Colonic mucosa (tissue), 4 donors: ENCODE measurements around the gene C2orf72. TPM values are rescaled to one million over a fixed set of nuclear protein-coding genes. Genes with fewer than 3 reads are reported as not detected.

Experiments used
- DNase-seq: peaks from one replicate; pipeline ENCODE4 v3.0.0-alpha.2; 2020
- H3K27ac ChIP-seq: fragments of 200-600 bp; one replicate; pipeline ENCODE4 v1.8.0; 2021
- H3K27me3 ChIP-seq: fragments of 200-600 bp; one replicate; pipeline ENCODE4 v1.8.0; 2021
- H3K36me3 ChIP-seq: fragments of 200-600 bp; one replicate; pipeline ENCODE4 v1.8.0; 2021
- H3K4me1 ChIP-seq: fragments of 200-600 bp; one replicate; pipeline ENCODE4 v1.8.0; 2021; ENCODE audit warnings: mild to moderate bottlenecking
- H3K4me3 ChIP-seq: fragments of 200-600 bp; one replicate; pipeline ENCODE4 v1.8.0; 2021
- H3K9ac ChIP-seq, 2 donors: one replicate each; pipeline ENCODE4 v1.7.0; 2013; ENCODE audit warnings: control low read depth in 2 of 2, low read depth in 2 of 2, low read length in 2 of 2
- H3K9me3 ChIP-seq: fragments of 200-600 bp; one replicate; pipeline ENCODE4 v1.8.0; 2021
- intact Hi-C: fragments of 100-400 bp; cut with DNase I; formaldehyde crosslinking; loops from one replicate; pipeline ENCODE4 v1.14.1; 2022
- total RNA-seq, 2 donors: library from RNA; stranded (reverse); fragmentation: NEBNext Ultra II Directional in 1 of 2; extraction: Animal tissue kit (Norgen Biotek cat#: 25700) in 1 of 2; gene quantifications; one replicate each; pipeline ENCODE4 v1.2.1, GENCODE V29; 2021
- TF ChIP-seq, protein P1 (sequence below): fragments of 200-600 bp; IDR thresholded peaks from one replicate; pipeline ENCODE4 v1.8.0; 2022; ENCODE audit warnings: antibody characterized with exemption, mild to moderate bottlenecking
- donor health status: healthy.
- donor health status: DM: no; HTN: no; CAD: no.
- donor health status: DM: no; HTN: no; CAD: no.

Gene C2orf72
- total RNA-seq, 2 donors from 2014 or later, result 44.5 to 82.5 TPM

GRCh38 chr2:231038483-231039293 is 1.4 kb downstream of the C2orf72 start:
- no peak overlapping the region for H3K27ac ChIP-seq
- peak overlapping the region; percentile 61 to 63 for H3K9ac ChIP-seq
- no peak for DNase-seq
- no peaks in the 10 kb centered on the region for H3K27me3 ChIP-seq
- H3K36me3 ChIP-seq, result no peaks in the 10 kb centered on the region
- TF ChIP-seq, protein P1, sequence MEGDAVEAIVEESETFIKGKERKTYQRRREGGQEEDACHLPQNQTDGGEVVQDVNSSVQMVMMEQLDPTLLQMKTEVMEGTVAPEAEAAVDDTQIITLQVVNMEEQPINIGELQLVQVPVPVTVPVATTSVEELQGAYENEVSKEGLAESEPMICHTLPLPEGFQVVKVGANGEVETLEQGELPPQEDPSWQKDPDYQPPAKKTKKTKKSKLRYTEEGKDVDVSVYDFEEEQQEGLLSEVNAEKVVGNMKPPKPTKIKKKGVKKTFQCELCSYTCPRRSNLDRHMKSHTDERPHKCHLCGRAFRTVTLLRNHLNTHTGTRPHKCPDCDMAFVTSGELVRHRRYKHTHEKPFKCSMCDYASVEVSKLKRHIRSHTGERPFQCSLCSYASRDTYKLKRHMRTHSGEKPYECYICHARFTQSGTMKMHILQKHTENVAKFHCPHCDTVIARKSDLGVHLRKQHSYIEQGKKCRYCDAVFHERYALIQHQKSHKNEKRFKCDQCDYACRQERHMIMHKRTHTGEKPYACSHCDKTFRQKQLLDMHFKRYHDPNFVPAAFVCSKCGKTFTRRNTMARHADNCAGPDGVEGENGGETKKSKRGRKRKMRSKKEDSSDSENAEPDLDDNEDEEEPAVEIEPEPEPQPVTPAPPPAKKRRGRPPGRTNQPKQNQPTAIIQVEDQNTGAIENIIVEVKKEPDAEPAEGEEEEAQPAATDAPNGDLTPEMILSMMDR, result no peak
- peaks cover 4% of the 10 kb centered on the region for H3K4me1 ChIP-seq
- intact Hi-C loops, result no loop called here
- H3K4me3 ChIP-seq, result peak overlapping the region; percentile 53
- H3K9me3 ChIP-seq, result no peaks in the 10 kb centered on the region

GRCh38 chr2:231039294-231039664 is 2.0 kb downstream of the C2orf72 start:
- intact Hi-C loops, result no loop called here
- Histone ChIP-seq H3K27ac (no peak overlapping the region), H3K9me3 (no peaks in the 10 kb centered on the region), H3K27me3 (no peaks in the 10 kb centered on the region), H3K36me3 (no peaks in the 10 kb centered on the region), H3K4me3 (no peak overlapping the region), H3K4me1 (peaks cover 4% of the 10 kb centered on the region), H3K9ac (no peak overlapping the region)
- no peak for DNase-seq
- TF ChIP-seq, protein P1, result no peak

DNA sequence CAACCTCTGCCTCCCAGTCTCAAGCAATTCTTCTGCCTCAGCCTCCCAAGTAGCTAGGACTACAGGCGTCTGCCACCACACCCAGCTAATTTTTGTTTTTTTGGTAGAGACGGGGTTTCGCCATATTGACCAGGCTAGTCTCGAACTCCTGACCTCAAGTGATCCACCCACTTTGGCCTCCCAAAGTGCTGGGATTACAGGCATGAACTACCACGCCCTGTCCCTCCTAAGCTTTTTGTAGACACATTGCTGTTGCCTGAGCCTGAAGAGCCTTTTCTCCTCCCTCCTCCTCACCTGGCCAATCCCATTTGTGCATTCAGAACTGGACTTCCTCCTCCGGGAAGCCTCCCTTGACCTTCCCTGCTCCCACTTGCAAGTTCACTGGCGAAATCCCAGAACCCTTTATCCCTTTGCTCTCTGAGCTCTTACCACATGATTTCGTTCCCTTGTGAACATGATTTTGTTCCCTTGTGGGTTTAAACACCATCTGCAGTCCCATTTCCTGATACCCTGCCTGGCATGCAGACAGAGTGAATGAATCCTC is 2.6 kb downstream of the C2orf72 start:
- DNase-seq, result peak; percentile 76
- H3K27me3 ChIP-seq, result no peaks in the 10 kb centered on the region
- no peak overlapping the region for H3K9ac ChIP-seq

GRCh38 chr2:231041061-231041689 is 3.9 kb downstream of the C2orf72 start:
- no peak for DNase-seq
- Histone ChIP-seq H3K4me1 (peaks cover 4% of the 10 kb centered on the region), H3K27ac (no peak overlapping the region), H3K36me3 (no peaks in the 10 kb centered on the region), H3K9ac (no peak overlapping the region), H3K9me3 (no peaks in the 10 kb centered on the region), H3K4me3 (no peak overlapping the region), H3K27me3 (no peaks in the 10 kb centered on the region)
- intact Hi-C loops, result no loop called here
- TF ChIP-seq, protein P1, result no peak

More for the DNA sequence above, 2.6 kb downstream of the C2orf72 start:
- intact Hi-C loops, result no loop called here
- Histone ChIP-seq H3K27ac (no peak overlapping the region), H3K36me3 (no peaks in the 10 kb centered on the region), H3K9me3 (no peaks in the 10 kb centered on the region), H3K4me1 (peaks cover 4% of the 10 kb centered on the region), H3K4me3 (no peak overlapping the region)
- TF ChIP-seq, protein P1, result no peak

GRCh38 chr2:231043796-231044195 is 6.5 kb downstream of the C2orf72 start:
- TF ChIP-seq, protein P1, result no peak
- no peak overlapping the region for H3K27ac ChIP-seq
- H3K4me3 ChIP-seq, result no peak overlapping the region
- H3K9me3 ChIP-seq, result no peaks in the 10 kb centered on the region
- H3K9ac ChIP-seq, result no peak overlapping the region
- H3K27me3 ChIP-seq, result no peaks in the 10 kb centered on the region
- H3K4me1 ChIP-seq, result peaks cover 4% of the 10 kb centered on the region
- intact Hi-C loops, result no loop called here
- peaks cover 3% of the 10 kb centered on the region for H3K36me3 ChIP-seq
- no peak for DNase-seq
